ENCODE data around the gene KCNAB1.

DNA sequence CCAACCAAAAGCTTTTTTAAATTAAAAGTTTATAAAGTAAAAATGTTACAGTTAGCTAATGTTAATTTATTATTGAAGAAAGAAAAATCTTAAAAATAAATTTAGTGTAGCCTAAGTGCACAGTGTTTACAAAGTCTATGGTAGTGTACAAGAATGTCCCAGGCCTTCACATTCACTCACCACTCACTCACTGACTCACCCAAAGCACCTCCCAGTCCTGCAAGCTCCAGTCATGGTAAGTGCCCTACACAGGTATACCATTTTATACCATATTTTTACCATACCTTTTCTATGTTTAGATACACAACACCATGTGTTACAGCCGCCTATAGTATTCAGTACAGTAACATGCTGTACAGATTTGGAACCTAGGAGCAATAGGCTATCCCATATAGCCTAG, 405.4 kb downstream of the KCNAB1 start:
- TF ChIP-seq, protein P1, sequence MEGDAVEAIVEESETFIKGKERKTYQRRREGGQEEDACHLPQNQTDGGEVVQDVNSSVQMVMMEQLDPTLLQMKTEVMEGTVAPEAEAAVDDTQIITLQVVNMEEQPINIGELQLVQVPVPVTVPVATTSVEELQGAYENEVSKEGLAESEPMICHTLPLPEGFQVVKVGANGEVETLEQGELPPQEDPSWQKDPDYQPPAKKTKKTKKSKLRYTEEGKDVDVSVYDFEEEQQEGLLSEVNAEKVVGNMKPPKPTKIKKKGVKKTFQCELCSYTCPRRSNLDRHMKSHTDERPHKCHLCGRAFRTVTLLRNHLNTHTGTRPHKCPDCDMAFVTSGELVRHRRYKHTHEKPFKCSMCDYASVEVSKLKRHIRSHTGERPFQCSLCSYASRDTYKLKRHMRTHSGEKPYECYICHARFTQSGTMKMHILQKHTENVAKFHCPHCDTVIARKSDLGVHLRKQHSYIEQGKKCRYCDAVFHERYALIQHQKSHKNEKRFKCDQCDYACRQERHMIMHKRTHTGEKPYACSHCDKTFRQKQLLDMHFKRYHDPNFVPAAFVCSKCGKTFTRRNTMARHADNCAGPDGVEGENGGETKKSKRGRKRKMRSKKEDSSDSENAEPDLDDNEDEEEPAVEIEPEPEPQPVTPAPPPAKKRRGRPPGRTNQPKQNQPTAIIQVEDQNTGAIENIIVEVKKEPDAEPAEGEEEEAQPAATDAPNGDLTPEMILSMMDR (IDR thresholded peaks at IDR 0.05): no peak
- no peak for TF ChIP-seq POLR2A (IDR thresholded peaks at IDR 0.05)
